Astrocyte of the hippocampus (primary cell): ENCODE results near the gene UBAP2.
"Not testable (repeated sequence)": the region's sequence is repeated elsewhere in the genome, so short reads cannot be mapped to it uniquely, and the experiment has no call there.

ENCODE experiments used
- DNase-seq: peaks from one replicate; pipeline ENCODE4 v3.0.0; 2011; ENCODE audit warnings: low read depth, low spot score

Gene UBAP2

DNA sequence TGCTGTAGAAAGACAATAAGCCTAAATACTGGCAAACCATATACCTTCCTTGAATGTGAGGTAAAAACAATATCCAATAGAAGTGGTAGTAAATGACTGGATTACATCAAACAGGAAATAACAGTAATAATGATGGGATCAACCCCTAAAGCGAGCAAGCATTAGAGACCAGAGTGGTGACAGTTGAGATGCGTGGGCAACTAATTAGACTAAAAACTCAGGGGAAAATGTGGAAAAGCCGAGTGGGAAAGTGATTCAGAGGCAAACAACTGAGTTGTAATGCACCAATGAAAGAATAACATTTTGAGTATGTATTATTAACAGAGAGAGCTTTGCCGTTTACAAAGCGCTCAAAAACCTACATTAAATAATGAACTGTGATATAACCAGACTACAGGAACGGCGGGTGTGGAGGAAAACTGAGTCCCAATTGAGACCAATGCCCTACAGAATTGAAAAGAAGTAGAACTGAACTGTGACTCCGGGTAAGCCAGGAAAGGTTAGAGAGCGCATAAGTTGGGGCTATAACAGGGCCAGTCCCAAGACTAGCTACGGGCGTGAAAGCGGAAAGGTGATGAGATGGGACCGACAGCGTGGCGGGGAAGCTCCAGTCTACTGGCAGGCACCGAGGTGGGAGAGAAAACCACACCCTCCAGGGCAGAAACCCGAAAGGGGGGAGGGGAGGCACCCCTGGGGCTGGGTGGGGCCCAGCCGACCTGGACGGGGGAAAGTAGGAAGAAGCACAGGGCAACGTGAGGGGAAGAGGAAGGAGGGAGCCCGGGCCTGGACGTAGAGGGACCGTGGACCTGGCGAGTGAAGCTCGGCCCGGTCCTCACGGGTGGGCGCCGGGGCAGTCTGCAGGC, 592 bp downstream of the UBAP2 start:
- no peak for DNase-seq

DNA sequence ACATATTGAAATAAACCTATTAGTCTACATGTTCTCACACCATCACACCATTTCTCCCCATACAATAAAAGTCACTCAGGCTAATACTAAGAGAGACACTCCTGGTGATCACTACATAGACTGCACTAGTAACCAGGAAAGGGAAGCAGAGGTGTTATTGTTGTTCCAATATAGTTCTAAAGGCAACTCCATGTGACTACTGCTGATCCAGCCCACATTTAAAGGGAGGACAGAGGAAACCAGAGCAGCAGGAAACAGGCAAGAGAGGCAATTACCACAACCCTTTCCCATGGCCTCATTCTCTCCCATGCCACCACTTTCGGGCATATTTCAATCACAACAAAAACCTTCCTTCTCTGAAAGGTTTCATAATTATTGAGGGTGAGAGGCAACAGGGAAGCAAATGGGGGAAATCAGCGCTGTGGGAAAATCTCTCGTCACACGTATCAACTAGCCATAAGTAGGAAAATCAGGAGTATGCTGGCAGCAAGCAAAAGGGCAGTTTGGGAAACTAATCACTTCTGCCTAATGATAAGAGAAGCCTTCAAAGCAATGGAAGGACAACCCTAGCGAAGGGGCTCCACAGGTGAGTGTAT, 1.8 kb downstream of the UBAP2 start:
- no peak for DNase-seq

DNA sequence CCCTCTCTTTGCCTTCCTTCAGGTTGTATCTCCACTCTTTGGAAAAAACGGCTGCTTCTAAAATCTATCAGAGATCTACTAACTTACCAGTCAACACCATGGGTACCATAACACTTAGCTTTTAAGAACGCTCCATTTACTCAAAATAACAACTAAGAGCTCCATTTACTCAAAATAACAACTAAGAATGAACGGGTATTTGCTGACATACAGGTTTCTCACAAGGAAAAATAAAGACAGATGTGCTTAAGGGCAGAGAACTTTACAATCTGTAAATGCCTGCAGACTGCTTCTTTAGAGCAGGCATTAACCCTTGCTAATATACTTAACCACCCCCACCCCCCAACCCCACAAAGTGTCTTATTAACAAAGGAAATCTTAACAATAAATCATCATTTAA, 2.8 kb downstream of the UBAP2 start:
- no peak for DNase-seq

DNA sequence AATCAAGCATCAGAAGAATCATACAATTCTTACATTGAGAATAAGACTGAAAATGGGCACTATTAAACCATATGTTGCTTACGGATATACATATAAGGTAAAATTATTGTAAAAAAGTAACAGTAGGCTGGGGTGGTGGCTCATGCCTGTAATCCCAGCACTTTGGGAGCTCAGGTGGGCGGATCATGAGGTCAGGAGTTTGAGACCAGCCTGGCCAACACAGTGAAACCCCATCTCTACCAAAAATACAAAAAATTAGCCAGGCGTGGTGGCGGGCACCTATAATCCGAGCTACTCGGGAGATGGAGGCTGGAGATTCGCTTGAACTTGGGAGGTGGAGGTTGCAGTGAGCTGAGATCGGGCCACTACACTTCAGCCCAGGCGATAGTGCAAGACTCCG, 6.6 kb downstream of the UBAP2 start:
- not testable (repeated sequence) for DNase-seq

DNA sequence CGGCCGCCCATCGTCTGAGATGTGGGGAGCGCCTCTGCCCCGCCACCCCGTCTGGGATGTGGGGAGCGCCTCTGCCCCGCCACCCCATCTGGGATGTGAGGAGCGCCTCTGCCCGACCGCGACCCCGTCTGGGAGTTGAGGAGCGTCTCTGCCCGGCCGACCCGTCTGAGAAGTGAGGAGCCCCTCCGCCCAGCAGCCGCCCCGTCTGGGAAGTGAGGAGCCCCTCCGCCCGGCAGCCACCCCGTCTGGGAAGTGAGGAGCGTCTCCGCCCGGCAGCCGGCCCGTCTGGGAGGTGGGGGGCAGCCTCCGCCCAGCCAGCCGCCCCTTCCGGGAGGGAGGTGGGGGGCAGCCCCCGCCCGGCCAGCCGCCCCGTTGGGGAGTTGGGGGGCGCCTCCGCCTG, 9.8 kb downstream of the UBAP2 start:
- DNase-seq: not testable (repeated sequence)

DNA sequence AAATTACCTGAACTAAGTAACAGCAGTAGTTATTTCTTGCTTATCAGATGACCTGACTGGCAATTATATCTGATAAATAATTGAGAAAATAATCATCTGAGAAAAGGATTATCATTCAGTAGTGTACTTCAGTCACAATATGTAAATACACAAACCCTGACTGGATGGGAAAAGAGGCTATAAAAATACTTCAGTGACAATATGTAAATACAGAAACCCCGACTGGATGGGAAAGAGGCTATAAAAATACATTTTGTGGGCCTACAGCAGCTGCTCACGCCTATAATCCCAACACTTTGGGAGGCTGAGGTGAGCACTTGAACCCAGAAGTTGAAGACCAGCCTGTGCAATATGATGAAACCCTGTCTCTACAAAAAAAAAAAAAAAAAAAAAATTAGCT, 11.1 kb downstream of the UBAP2 start:
- no peak for DNase-seq

DNA sequence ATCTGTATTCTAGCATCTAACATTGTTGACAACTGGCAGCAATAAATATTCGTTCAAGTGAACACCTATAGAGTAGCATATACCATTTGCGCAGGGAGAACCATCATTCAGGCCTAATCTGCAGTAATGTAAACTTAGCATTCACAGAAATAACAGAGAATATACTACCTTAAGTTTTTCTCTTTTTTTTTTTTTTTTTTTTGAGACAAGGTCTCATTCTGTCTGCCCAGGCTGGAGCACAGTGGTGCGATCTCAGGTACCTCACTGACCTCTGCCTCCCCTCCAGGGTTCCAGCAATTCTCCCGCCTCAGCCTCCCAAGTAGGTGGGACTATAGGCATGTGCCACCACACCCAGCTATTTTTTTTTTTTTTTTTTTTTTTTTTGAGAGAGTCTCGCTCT, 12.1 kb downstream of the UBAP2 start:
- no peak for DNase-seq

DNA sequence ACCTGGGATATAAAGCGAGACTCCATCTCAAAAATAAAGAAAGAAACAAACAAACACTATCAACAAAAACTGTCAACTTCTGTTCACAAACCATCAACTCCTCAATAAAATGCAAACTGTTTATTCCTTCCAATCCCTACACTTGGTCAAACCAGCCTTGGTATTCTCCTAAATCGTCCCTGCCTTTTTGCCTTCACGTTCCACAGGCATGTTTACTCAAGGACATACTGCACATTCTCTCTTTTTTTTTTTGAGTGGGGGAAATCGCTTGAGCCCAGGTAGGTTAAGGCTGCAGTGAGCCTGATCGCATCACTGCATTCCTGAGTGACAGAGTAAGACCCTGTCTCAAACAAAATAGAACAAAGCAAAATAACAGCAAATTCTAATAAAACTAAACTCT, 13.0 kb downstream of the UBAP2 start:
- DNase-seq: peak; percentile 58

DNA sequence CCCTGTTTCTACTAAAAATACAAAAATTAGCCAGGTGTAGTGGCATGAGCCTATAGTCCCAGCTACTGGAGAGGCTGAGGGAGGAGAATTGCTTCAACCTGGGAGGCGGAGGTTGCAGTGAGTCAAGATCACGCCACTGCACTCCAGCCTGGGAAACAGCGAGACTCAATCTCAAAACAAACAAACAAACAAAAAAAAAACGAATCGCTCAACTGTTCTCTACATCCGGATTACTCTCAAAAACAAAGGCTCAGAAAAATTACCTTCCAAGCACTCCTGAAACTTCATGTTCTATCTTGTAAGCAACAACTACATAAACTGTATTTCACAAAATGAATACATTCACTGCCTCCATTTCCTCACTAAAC, 14.0 kb downstream of the UBAP2 start:
- peak; percentile 17 for DNase-seq

DNA sequence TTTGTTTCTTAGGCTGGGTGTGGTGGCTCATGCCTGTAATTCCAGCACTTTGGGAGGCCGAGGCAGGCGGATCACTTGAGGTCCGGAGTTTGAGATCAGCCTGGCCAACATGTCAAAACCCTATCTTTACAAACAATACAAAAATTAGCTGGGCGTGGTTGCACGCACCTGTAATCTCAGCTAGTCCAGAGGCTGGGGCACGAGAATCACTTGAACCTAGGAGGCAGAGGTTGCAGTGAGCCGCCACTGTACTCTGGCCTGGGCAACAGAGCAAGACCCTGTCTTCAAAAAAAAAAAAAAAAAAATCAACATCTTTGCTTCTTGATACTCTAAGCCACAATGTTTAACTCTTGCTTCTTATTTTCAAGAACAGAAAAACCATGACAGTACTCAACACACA, 16.1 kb downstream of the UBAP2 start:
- no peak for DNase-seq

DNA sequence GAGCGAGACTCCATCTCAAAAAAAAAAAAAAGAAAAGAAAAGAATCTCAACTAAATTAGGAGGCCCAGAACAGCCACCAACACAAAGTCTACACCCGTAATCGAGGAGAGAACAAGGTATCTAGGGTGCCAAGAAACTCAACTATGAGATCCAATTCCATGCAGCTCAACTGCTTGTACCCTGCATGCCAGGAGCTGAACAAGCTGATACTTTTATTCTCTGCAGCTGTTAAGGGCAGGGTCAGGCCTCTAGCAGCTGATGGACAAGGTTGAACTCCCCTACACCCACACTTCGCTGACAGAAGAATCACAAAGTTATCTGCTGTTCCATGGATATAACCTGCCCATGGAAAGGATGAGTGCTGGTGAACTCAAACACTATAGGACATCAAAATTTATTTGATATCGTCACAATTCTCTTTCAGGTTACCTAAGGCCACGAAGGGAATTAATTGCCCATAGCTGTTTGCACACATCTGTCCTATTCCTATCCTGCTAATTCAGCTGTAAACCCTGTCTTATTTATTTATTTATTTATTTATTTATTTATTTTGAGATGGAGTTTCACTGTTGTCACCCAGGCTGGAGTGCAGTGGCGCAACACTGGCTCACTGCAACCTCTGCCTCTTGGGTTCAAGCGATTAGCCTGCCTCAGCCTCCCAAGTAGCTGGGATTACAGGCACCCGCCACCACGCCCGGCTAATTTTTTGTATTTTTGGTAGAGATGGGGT, 20.7 kb downstream of the UBAP2 start:
- DNase-seq: no peak

DNA sequence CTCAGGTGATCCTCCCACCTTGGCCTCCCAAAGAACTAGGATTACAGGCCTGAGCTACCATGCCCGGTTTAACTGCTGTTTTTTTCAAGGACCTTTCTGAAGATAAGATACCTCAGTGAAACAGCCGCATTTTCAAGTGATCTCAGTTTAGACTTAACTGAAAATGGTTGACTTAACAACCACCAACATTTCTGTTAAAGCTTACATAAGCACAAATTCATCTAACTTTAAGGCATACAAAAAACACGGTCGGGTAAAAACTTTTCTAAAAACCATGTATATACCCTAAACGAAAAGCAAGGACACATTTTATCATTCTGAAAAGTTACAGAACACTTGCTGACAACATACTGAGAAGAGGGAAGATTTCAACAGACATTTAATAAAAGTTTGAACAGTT, 22.9 kb downstream of the UBAP2 start:
- no peak for DNase-seq

DNA sequence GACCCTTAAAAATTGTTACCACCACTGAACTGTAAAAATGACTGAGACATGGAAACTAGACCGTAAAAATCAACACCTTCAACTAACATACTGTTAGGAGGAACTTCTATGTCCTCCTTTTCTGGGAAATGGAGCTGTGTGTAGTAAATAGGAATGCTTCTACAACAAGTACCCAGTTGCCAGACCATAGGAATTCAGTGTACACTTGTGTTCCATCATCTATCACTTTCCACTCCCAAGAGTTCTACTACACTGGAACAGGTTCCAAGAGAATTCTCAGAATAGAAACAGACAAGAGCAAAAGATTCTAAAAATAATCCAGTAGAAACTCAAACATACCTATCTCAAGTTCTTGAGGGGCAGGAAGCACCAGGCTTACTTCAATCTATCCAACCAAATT, 23.6 kb downstream of the UBAP2 start:
- DNase-seq: peak; percentile 41

DNA sequence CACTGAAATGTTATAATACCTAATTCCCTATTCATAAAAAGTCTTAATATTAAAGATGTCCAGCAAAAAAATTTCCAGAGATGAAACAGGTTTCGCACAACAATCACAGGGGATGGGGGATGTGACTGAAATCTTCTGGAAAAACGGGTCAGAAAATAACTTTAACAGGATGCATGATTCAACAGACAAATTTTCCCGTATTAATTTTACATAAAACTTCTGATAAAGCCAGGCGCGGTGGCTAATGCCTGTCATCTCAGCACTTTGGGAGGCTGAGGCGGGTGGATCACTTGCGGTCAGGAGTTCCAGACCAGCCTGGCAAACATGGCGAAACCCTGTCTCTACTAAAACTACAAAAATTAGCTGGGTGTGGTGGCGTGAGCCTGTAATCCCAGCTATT, 24.2 kb downstream of the UBAP2 start:
- DNase-seq: not testable (repeated sequence)

DNA sequence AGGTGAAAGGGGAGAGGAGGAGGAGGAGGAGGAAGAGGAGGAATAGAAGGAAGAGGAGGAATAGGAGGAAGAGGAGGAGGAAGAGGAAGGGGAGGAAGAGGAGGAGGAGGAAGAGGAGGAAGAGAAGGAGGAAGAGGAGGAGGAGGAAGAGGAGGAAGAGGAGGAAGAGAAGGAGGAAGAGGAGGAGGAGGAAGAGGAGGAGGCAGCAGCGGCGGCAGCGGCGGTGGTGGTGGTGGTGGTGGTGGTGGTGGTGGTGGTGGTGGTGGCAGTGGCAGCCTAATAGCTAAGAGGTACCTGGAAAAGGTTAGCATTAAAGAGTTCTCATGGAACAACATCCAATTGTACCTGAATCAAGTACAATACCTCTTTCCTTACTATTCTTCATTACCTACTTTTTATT, 32.5 kb downstream of the UBAP2 start:
- DNase-seq: no peak

DNA sequence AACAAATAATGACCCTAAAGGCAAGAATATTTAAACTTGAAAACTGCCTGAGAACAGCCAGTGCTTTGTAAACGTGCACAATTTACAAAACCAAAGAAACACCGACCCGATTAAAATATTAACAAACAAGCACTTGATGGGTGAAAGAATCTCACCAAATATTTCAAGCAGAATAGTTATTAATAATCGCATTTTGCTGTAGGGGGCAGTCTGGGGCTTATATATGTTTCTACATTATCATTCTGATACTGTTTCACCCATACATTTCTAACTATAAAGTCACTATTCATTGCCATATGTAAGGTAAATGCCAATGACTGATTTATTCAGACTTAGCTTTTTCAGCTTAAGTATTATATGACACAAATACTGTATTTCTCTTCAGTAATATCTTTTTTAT, 37.7 kb downstream of the UBAP2 start:
- no peak for DNase-seq

DNA sequence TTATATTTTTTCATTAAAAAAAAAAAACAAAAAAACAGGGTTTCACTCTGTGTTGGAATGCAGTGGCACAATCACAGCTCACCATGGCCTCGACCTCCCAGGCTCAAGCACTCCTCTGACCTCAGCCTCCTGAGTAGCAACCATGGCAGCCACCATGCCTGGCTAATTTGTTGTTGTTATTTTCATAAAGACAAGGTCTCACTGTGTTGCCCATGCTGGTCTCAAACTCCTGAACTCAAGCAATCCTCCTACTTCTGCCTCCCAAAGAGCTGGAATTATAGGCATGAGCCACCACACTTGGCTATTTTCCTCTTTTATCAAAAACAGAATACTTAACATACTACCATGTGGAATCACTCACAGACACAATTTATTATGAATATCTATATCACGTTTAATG, 46.7 kb downstream of the UBAP2 start:
- DNase-seq: no peak

DNA sequence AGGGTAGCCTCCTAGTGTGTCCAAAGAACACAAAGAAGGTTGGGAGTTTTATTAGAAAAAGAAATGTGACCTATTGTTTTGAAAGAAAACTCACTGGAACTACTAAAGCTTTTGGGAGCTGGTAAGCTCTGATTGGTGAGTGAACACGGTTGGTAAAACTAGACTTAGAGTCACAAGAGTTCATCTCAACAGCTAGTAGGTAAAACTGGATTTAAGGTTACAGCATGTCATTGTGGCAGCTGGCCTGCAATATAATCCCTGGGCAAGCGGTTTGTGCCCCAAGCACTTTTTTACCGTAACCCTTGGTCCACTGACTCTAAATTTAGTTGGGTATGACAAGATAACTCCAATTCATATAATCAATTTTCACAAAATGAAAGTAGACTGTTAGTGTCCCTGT, 47.4 kb downstream of the UBAP2 start:
- DNase-seq: no peak

DNA sequence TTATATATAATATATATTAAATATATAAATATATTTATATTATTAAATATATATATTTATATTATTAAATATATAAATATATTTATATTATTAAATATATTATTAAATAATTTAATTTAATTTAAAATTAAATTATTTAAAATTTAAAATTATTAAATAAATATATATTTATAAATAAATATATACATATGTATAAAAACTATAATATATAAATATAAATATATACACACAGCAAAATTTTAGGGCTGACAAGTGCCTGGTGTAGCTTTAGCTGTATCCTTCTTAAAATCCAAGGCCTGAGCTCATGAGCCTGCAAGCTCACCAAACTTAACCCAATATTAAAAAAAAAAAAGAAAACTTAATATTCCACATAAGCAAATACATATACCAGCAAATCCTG, 53.2 kb downstream of the UBAP2 start:
- no peak for DNase-seq

DNA sequence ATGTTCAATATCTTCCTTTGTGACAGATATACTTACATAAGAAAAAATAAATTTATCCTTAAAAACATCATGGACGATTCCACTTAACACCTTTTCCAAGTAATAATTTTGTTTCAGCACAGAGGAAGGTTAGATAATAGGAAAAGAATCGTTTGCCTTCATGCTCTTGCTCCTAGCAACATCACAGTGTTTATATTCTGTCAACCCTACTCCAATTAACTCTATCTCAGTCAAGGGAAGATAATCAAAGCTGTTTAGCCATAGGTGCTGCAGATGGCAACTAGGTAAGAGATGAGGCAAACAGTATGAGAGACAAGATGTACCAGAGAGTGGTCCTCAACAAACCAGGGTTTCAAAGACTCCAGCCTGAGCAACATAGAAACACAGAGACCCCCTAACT, 55.6 kb downstream of the UBAP2 start:
- no peak for DNase-seq

DNA sequence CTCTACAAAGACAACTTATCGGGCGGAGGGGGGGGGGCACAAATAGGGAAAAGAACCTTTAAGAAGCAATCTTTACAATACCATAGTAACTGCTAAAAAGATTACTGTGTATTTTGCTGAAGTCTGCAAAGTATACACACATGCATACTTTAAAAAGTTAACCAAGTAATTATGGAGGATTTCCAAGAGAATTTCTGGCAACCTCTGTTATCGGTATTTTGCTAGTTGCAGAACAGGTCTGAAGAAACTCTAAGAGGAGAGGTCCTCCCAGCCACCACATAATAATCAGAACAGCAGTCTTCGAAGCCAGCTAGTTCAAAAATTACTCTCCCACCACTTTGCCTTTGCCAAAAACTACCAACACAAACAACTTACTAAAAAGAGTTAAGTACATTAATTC, 56.1 kb downstream of the UBAP2 start:
- peak; percentile 16 for DNase-seq

DNA sequence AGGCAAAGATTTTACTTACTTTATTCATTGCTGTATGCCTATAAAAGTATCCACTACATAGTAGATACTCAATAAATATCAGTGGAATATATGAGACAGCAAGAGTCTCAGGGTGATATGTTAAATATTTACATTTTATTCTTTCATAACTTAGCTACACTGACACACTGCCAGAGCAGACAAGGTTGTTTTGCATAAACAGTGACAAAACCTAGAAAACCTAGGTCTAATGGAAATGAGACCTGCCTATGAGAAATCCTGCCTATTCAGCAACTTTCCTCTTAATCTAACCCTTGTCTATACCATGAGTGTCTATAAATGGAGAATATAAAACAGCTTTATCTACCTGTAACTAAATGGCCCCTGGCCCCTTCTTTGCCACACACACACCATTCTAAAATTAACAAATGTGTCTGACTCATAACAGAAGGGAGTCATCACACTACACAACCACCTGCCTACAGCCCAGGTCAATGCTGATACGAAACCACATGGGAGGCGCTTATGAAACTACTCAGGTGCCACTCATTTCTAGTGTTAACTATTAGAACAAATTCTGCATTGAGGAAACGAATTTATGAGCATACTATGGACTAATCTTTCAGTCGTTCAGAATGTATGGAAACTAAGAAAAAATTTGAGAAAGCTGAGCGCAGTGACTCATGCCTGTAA, 60.3 kb downstream of the UBAP2 start:
- DNase-seq: no peak
